ENCODE data around the gene BANF2. TPM values are rescaled to one million over a fixed set of nuclear protein-coding genes. Genes with fewer than 3 reads are reported as not detected.

Gene BANF2
- total and polyA plus RNA-seq, 2 of the 13 experiments (the other 11 are each of a cell fraction or from before 2014, with no cell fraction given): 0.35 TPM; not detected in 1

DNA sequence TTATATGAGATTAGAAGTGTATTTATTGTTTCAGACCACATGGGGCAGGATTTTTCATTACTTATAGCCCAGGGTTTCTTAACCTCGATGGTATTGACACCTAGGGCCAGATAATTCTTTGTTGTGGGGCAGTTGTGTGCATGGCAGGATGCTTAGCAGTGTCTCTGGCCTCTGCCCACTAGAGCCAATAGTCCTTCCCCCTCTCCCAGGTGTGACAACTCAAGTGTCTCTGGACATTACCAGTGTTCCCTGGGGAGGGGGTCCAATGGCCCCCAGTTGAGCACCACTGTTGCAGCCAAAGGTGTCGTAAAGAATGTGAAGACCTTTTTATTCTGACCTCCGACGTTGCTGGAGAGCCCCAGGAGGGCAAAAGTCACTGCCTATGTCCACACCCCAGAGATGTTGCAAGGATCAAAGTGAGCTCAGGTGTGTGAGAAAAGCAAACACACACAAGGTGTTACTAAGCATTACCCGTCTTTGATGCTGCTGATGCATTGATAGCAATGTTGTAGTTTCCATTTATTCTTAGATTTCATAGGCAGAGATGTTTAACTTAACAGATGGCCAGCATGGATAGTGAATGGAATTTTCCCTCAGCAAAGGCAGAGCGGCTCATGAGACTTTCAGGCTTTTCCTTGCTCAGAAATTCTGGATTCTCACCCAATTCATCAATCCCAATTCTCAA, 22.2 kb downstream of the BANF2 start (continued):
- peak; percentile 96 for TF ChIP-seq KLF11 (CRISPR knock-in tag; IDR thresholded peaks at IDR 0.05)
- TF ChIP-seq GFI1 (CRISPR knock-in tag; IDR thresholded peaks at IDR 0.05; ENCODE audit: borderline replicate concordance): peak; percentile 97
- 0 out of 2 replicates have a peak, but pooled peaks have one; percentile 26 for TF ChIP-seq ZNF24 (IDR thresholded peaks at IDR 0.05)
- TF ChIP-seq MED8 (CRISPR knock-in tag; IDR thresholded peaks at IDR 0.05; ENCODE audit: insufficient replicate concordance): peak; percentile 98
- no peak for TF ChIP-seq CENPX (CRISPR knock-in tag; IDR thresholded peaks at IDR 0.05)
- TF ChIP-seq MIER2 (CRISPR knock-in tag; IDR thresholded peaks at IDR 0.05): peak; percentile 90
- no peak for TF ChIP-seq SAFB2 (CRISPR knock-in tag; IDR thresholded peaks at IDR 0.05; ENCODE audit: borderline replicate concordance, low read depth)
- TF ChIP-seq REPIN1 (CRISPR knock-in tag; IDR thresholded peaks at IDR 0.05; ENCODE audit: borderline replicate concordance, low read depth): peak; percentile 94
- TF ChIP-seq, protein P1, sequence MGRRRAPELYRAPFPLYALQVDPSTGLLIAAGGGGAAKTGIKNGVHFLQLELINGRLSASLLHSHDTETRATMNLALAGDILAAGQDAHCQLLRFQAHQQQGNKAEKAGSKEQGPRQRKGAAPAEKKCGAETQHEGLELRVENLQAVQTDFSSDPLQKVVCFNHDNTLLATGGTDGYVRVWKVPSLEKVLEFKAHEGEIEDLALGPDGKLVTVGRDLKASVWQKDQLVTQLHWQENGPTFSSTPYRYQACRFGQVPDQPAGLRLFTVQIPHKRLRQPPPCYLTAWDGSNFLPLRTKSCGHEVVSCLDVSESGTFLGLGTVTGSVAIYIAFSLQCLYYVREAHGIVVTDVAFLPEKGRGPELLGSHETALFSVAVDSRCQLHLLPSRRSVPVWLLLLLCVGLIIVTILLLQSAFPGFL (CRISPR knock-in tag; IDR thresholded peaks at IDR 0.05): no peak
- TF ChIP-seq MYNN (CRISPR knock-in tag; IDR thresholded peaks at IDR 0.05; ENCODE audit: low read depth): peak; percentile 93
- no peak; the same call in 1 of the 2 replicates for TF ChIP-seq KLF9 (CRISPR knock-in tag; IDR thresholded peaks at IDR 0.05; ENCODE audit: low read depth)
- peak; percentile 100 for TF ChIP-seq RCOR2 (CRISPR knock-in tag; IDR thresholded peaks at IDR 0.05)
- TF ChIP-seq, protein P2, sequence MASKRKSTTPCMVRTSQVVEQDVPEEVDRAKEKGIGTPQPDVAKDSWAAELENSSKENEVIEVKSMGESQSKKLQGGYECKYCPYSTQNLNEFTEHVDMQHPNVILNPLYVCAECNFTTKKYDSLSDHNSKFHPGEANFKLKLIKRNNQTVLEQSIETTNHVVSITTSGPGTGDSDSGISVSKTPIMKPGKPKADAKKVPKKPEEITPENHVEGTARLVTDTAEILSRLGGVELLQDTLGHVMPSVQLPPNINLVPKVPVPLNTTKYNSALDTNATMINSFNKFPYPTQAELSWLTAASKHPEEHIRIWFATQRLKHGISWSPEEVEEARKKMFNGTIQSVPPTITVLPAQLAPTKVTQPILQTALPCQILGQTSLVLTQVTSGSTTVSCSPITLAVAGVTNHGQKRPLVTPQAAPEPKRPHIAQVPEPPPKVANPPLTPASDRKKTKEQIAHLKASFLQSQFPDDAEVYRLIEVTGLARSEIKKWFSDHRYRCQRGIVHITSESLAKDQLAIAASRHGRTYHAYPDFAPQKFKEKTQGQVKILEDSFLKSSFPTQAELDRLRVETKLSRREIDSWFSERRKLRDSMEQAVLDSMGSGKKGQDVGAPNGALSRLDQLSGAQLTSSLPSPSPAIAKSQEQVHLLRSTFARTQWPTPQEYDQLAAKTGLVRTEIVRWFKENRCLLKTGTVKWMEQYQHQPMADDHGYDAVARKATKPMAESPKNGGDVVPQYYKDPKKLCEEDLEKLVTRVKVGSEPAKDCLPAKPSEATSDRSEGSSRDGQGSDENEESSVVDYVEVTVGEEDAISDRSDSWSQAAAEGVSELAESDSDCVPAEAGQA (IDR thresholded peaks at IDR 0.05; ENCODE audit: low read depth): peak; percentile 80; the same call in 1 of the 2 replicates
- TF ChIP-seq, protein P2 (CRISPR knock-in tag; IDR thresholded peaks at IDR 0.05; ENCODE audit: borderline replicate concordance): peak; percentile 98; the same call in 1 of the 2 replicates
- TF ChIP-seq SIN3A (IDR thresholded peaks at IDR 0.05; ENCODE audit: borderline replicate concordance, low read depth, low read length): peak; percentile 59; the same call in 1 of the 2 replicates
- TF ChIP-seq FOXA3 (CRISPR knock-in tag; IDR thresholded peaks at IDR 0.05): peak; percentile 100
- peak; percentile 93; the same call in 1 of the 2 replicates for TF ChIP-seq CHD4 (IDR thresholded peaks at IDR 0.05; ENCODE audit: borderline replicate concordance, low read length)
- TF ChIP-seq, protein P3, sequence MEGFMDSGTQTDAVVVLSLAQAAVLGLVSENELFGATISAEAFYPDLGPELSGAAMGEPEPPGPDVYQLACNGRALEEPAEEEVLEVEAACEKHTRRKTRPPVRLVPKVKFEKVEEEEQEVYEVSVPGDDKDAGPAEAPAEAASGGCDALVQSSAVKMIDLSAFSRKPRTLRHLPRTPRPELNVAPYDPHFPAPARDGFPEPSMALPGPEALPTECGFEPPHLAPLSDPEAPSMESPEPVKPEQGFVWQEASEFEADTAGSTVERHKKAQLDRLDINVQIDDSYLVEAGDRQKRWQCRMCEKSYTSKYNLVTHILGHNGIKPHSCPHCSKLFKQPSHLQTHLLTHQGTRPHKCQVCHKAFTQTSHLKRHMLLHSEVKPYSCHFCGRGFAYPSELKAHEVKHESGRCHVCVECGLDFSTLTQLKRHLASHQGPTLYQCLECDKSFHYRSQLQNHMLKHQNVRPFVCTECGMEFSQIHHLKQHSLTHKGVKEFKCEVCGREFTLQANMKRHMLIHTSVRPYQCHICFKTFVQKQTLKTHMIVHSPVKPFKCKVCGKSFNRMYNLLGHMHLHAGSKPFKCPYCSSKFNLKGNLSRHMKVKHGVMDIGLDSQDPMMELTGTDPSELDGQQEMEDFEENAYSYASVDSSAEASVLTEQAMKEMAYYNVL (CRISPR knock-in tag; IDR thresholded peaks at IDR 0.05; ENCODE audit: borderline replicate concordance): peak; percentile 98
- TF ChIP-seq, protein P4, sequence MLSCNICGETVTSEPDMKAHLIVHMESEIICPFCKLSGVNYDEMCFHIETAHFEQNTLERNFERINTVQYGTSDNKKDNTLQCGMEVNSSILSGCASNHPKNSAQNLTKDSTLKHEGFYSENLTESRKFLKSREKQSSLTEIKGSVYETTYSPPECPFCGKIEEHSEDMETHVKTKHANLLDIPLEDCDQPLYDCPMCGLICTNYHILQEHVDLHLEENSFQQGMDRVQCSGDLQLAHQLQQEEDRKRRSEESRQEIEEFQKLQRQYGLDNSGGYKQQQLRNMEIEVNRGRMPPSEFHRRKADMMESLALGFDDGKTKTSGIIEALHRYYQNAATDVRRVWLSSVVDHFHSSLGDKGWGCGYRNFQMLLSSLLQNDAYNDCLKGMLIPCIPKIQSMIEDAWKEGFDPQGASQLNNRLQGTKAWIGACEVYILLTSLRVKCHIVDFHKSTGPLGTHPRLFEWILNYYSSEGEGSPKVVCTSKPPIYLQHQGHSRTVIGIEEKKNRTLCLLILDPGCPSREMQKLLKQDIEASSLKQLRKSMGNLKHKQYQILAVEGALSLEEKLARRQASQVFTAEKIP (CRISPR knock-in tag; IDR thresholded peaks at IDR 0.05; ENCODE audit: borderline replicate concordance): no peak

Data from HepG2 (cell line).